Body of pancreas (tissue), 4 donors: ENCODE measurements around the gene GGT6. TPM values are rescaled to one million over a fixed set of nuclear protein-coding genes. Genes with fewer than 3 reads are reported as not detected.
A peak's percentile ranks its signal among the peaks of the same experiment; 100 is the strongest.
"Not testable (repeated sequence)": the region's sequence is repeated elsewhere in the genome, so short reads cannot be mapped to it uniquely, and the experiment has no call there.

ENCODE experiments used
- ATAC-seq: fragments of 150-250 bp; one replicate; pipeline ENCODE4 v1.9.1; 2016
- DNase-seq, 4 donors: peaks; one replicate each; pipeline ENCODE4 v3.0.0-alpha.2; 2019
- H3K27ac ChIP-seq, 4 donors: fragments of 200-600 bp; sonication (generic); 1 replicate in 3 of 4; 2 replicates in 1 of 4; pipeline versions ENCODE4 v1.5.1 to v1.6.1; 2016 to 2019; ENCODE audit warnings: mild to moderate bottlenecking in 1 of 4, mixed read lengths in 1 of 4, moderate library complexity in 1 of 4
- H3K27me3 ChIP-seq, 2 donors: fragments of 200-600 bp; sonication (generic); one replicate each; pipeline ENCODE4 v1.6.0; 2016; ENCODE audit warnings: mild to moderate bottlenecking in 1 of 2
- H3K36me3 ChIP-seq, 2 donors: fragments of 200-600 bp; sonication (generic); replicated peaks in 1 of 2; 2 replicates each; pipeline ENCODE4 v1.5.1; 2016; ENCODE audit warnings: low read depth in 2 of 2; ENCODE audit not compliant: insufficient read depth in 1 of 2
- H3K4me1 ChIP-seq: fragments of 200-600 bp; sonication (generic); one replicate; pipeline ENCODE4 v1.6.0; 2016
- H3K4me3 ChIP-seq, 2 donors: fragments of 200-600 bp; sonication (generic); 1 replicate in 1 of 2; 2 replicates in 1 of 2; pipeline ENCODE4 v1.5.1; 2016 to 2019
- H3K9me3 ChIP-seq, 3 donors: fragments of 200-600 bp; sonication (generic); 1 replicate in 2 of 3; 2 replicates in 1 of 3; pipeline ENCODE4 v1.5.1; 2016
- POLR2A ChIP-seq, 3 donors: fragments of 450-650 bp; IDR thresholded peaks; one replicate each; pipeline ENCODE4 v1.6.1; 2016; ENCODE audit warnings: antibody characterized with exemption in 3 of 3, mild to moderate bottlenecking in 2 of 3
- WGBS, 2 donors: methylation state at CpG; one replicate each; pipeline ENCODE4 v1.1.5; 2017; 5-methylcytosine and 5-hydroxymethylcytosine counted together
- intact Hi-C: fragments of 100-400 bp; cut with DNase I; formaldehyde crosslinking; loops from one replicate; pipeline ENCODE4 v1.15.1; 2023
- total RNA-seq, 2 donors: library from RNA; depleted of rRNA; stranded (reverse); fragments of >200 nt; gene quantifications; one replicate each; pipeline ENCODE4 v1.1.0, GENCODE V29; 2016
- TF ChIP-seq, protein P1 (sequence below), 7 experiments: fragments of 450-650 bp in 4 of 7; fragments of 200-600 bp in 3 of 7; sonication (generic) in 3 of 7; IDR thresholded peaks; one replicate each; pipeline ENCODE4 v1.5.1; 2016 to 2019; ENCODE audit warnings: antibody characterized with exemption in 7 of 7

Gene GGT6
- total RNA-seq, 2 donors from 2014 or later: 29.3 to 85.7 TPM

- intact Hi-C loops: no loop called here
- no peaks in the 10 kb centered on the region for H3K4me1 ChIP-seq
- no peaks in the 10 kb centered on the region for H3K36me3 ChIP-seq
- DNase-seq (no peak), ATAC-seq (no peak)
- H3K4me3 ChIP-seq: no peak overlapping the region
- no peak overlapping the region for H3K27ac ChIP-seq
- WGBS, 2 donors: 83 to 89% methylated on average over 16 to 33 of the region's 36 CpGs
- peaks cover 0 to 3% of the 10 kb centered on the region in 2 donors for H3K27me3 ChIP-seq
- TF ChIP-seq, protein P1, sequence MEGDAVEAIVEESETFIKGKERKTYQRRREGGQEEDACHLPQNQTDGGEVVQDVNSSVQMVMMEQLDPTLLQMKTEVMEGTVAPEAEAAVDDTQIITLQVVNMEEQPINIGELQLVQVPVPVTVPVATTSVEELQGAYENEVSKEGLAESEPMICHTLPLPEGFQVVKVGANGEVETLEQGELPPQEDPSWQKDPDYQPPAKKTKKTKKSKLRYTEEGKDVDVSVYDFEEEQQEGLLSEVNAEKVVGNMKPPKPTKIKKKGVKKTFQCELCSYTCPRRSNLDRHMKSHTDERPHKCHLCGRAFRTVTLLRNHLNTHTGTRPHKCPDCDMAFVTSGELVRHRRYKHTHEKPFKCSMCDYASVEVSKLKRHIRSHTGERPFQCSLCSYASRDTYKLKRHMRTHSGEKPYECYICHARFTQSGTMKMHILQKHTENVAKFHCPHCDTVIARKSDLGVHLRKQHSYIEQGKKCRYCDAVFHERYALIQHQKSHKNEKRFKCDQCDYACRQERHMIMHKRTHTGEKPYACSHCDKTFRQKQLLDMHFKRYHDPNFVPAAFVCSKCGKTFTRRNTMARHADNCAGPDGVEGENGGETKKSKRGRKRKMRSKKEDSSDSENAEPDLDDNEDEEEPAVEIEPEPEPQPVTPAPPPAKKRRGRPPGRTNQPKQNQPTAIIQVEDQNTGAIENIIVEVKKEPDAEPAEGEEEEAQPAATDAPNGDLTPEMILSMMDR (IDR thresholded peaks at IDR 0.05): no peak
- TF ChIP-seq POLR2A (IDR thresholded peaks at IDR 0.05): no peak
- H3K9me3 ChIP-seq: no peaks in the 10 kb centered on the region
Observed at GRCh38 chr17:4596636-4597380, 36.4 kb upstream of the GGT6 start.

GRCh38 chr17:4595685-4596342 lies 35.4 kb upstream of the GGT6 start:
- intact Hi-C loops, H3K9me3 ChIP-seq, DNase-seq, H3K4me3 ChIP-seq, H3K36me3 ChIP-seq, H3K4me1 ChIP-seq, H3K27ac ChIP-seq, H3K27me3 ChIP-seq, ATAC-seq: not testable (repeated sequence)
- 81 to 85% methylated on average over 12 to 22 of the region's 23 CpGs for WGBS, 2 donors

DNA sequence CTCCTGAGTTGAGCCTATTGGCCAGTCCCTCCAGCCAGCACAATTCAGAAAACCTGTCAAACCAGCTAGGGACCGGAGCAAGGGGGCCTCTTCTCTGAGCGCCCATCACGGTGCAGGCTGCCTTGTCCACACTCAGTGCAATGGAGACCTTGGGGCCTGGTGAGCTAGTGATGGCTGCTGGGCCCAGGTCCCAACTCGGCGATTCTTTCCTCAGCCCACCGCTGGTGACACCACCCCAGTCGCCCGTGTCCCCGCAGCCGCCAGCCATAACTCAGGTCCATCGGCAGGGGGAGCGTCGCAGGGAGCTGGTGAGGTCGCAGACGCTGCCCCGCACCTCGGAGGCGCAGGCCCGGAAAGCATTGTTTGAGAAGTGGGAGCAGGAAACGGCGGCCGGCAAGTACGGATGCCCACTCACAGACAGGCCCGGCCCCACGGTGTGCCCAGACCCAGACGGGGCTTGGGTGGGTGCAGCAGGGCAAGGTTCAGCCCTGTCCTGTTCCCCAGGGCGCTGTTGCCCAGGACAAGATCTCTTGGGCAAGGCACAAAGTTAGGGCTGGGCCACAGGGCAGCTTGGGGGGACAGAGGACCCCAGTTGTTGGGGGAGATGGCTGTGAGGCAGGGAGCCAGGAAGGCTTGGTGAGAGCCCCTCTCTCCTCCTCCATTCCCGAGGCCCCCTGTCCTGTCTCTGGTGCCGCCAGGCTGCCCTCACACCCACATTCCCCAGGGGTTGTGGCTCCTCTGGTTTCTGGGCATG lies 34.7 kb upstream of the GGT6 start:
- TF ChIP-seq, protein P1 (IDR thresholded peaks at IDR 0.05): peak in 6 of 7 experiments; percentile 16 to 49 (median 36)
- TF ChIP-seq POLR2A (IDR thresholded peaks at IDR 0.05): no peak
- Histone ChIP-seq H3K36me3 (no peaks in the 10 kb centered on the region), H3K4me3 (no peak overlapping the region), H3K9me3 (no peaks in the 10 kb centered on the region), H3K27ac (no peak overlapping the region), H3K27me3 (peaks cover 0 to 3% of the 10 kb centered on the region in 2 donors), H3K4me1 (no peaks in the 10 kb centered on the region)
- WGBS, 2 donors: 32 to 44% methylated on average over 16 to 29 of the region's 29 CpGs
- ATAC-seq (peak; percentile 35), DNase-seq (peak in 3 of 4 donors; percentile 23 to 45 (median 35))
- intact Hi-C loops: no loop called here

DNA sequence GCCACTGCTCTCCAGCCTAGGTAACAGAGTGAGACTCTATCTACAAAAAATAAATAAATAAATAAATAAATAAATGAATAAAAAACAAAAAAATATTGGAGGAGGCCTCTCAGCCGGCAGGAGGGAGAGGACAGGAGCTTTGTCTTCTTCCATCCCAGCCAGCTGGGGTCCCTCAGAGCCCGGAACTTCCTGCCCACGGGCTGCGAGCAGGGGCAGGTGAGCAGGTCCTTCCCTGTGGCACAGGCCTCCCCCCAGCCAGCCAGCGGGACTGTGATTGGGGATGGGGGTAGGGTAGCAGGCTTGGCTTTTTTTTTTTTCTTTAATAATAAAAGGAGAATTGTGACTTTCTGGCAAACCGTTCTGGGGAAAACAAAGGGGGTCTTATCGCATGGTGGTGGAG lies 34.0 kb upstream of the GGT6 start:
- ATAC-seq (no peak), DNase-seq (no peak)
- intact Hi-C loops: no loop called here
- Histone ChIP-seq H3K4me1 (no peaks in the 10 kb centered on the region), H3K27me3 (peaks cover 0 to 3% of the 10 kb centered on the region in 2 donors), H3K27ac (no peak overlapping the region), H3K36me3 (no peaks in the 10 kb centered on the region), H3K9me3 (no peaks in the 10 kb centered on the region), H3K4me3 (no peak overlapping the region)
- WGBS, 2 donors: 83 to 90% methylated on average over 7 of the region's 7 CpGs
- TF ChIP-seq, protein P1 (IDR thresholded peaks at IDR 0.05): no peak
- no peak for TF ChIP-seq POLR2A (IDR thresholded peaks at IDR 0.05)

- no peak for TF ChIP-seq POLR2A (IDR thresholded peaks at IDR 0.05)
- TF ChIP-seq, protein P1 (IDR thresholded peaks at IDR 0.05): no peak
- Histone ChIP-seq H3K4me3 (no peak overlapping the region), H3K27me3 (peaks cover 0 to 3% of the 10 kb centered on the region in 2 donors), H3K36me3 (no peaks in the 10 kb centered on the region), H3K9me3 (no peaks in the 10 kb centered on the region), H3K4me1 (no peaks in the 10 kb centered on the region), H3K27ac (no peak overlapping the region)
- WGBS, 2 donors: 78 to 96% methylated on average over 5 to 11 of the region's 14 CpGs
- ATAC-seq: no peak
- intact Hi-C loops: no loop called here
- DNase-seq: no peak
Observed at GRCh38 chr17:4593021-4593421, 32.6 kb upstream of the GGT6 start.
